K562 (cell line): ENCODE data around the gene COLEC12. TPM values are rescaled to one million over a fixed set of nuclear protein-coding genes. Genes with fewer than 3 reads are reported as not detected.

Experiments used
- ATAC-seq: fragments of 200-7000 bp; cut with Tn5 transposase; 3 replicates; pipeline ENCODE4 v1.9.1; 2020; ENCODE audit warnings: moderate library complexity
- BruUV-seq: library from RNA; stranded (reverse); fragments of 400-500 nt; replicated peaks from 2 replicates; lab custom pipeline; 2021; lab: Mats Ljungman, UMichigan
- CTCF ChIA-PET: fragments of 300-600 bp; formaldehyde crosslinking; extraction: SDS; loops from one replicate; lab custom pipeline; 2021; ENCODE audit warnings: low intra/inter-chr PET ratio; lab: Yijun Ruan, JAX
- POLR2A ChIA-PET: fragments of 300-600, 350-650 bp; sonication (Branson Sonifier 250); formaldehyde crosslinking; extraction: SDS; loops from one replicate; lab custom pipeline; 2021; ENCODE audit warnings: antibody characterized with exemption, inconsistent platforms; lab: Yijun Ruan, JAX
- DNase-seq, 4 experiments: peaks; one replicate each; pipeline versions ENCODE4 v3.0.0 to v3.0.0-alpha.2; 2011 to 2018; ENCODE audit warnings: low spot score in 3 of 4, mixed read lengths in 3 of 4; ENCODE audit errors: extremely low read depth in 1 of 4
- FAIRE-seq: peaks from 2 replicates; lab custom pipeline; 2011; peaks lifted over from hg19 to GRCh38; lab: Jason Lieb, UNC
- H2AFZ ChIP-seq: 2 replicates; pipeline ENCODE4 v1.6.0; 2011; ENCODE audit warnings: low read depth, low read length, control low read depth, inconsistent platforms
- H3K27ac ChIP-seq: fragments of 200-600 bp; 3 replicates; pipeline ENCODE4 v1.8.0; 2011; ENCODE audit warnings: low read depth, mild to moderate bottlenecking, control low read depth, inconsistent platforms, low read length, moderate library complexity, mixed read lengths; ENCODE audit errors: extremely low read depth
- H3K27me3 ChIP-seq, 2 experiments: fragments of 300-600 bp in 1 of 2; 2 replicates in 1 of 2; 3 replicates in 1 of 2; pipeline versions ENCODE4 v1.6.0 to v1.8.0; 2011; ENCODE audit warnings: inconsistent platforms in 2 of 2, low read length in 2 of 2, mild to moderate bottlenecking in 1 of 2, mixed read lengths in 1 of 2, moderate library complexity in 1 of 2; ENCODE audit not compliant: control insufficient read depth in 2 of 2, insufficient read depth in 2 of 2
- H3K36me3 ChIP-seq: fragments of 300-600 bp; 3 replicates; pipeline ENCODE4 v1.8.0; 2011; ENCODE audit warnings: mild to moderate bottlenecking, low read length, inconsistent platforms; ENCODE audit not compliant: control insufficient read depth, insufficient read depth
- H3K4me1 ChIP-seq, 2 experiments: fragments of 200-600 bp in 1 of 2; replicated peaks in 1 of 2; 2 replicates in 1 of 2; 3 replicates in 1 of 2; pipeline versions ENCODE4 v1.5.1 to v1.8.0; 2011; ENCODE audit warnings: inconsistent platforms in 2 of 2, low read length in 2 of 2, mild to moderate bottlenecking in 1 of 2, mixed read lengths in 1 of 2, moderate library complexity in 1 of 2; ENCODE audit not compliant: control insufficient read depth in 2 of 2, insufficient read depth in 2 of 2
- H3K4me2 ChIP-seq: 2 replicates; pipeline ENCODE4 v1.6.1; 2011; ENCODE audit warnings: low read length, control low read depth, inconsistent platforms, mixed read lengths; ENCODE audit not compliant: insufficient read depth
- H3K4me3 ChIP-seq: fragments of 200-600 bp; sonication (generic), shearing (Covaris generic); 2 replicates; pipeline ENCODE4 v1.5.1; 2016; ENCODE audit warnings: control low read depth, inconsistent platforms
- H3K79me2 ChIP-seq: fragments of 200-600 bp; 3 replicates; pipeline ENCODE4 v1.8.0; 2011; ENCODE audit warnings: low read length, inconsistent platforms; ENCODE audit not compliant: control insufficient read depth, insufficient read depth
- H3K9ac ChIP-seq, 2 experiments: 2 replicates each; pipeline versions ENCODE4 v1.6.0 to v1.6.1; 2011; ENCODE audit warnings: low read depth in 2 of 2, low read length in 2 of 2, control low read depth in 1 of 2, inconsistent platforms in 1 of 2, mild to moderate bottlenecking in 1 of 2, mixed read lengths in 1 of 2; ENCODE audit not compliant: insufficient read depth in 1 of 2
- H3K9me1 ChIP-seq: one replicate; pipeline ENCODE4 v1.6.0; 2011; ENCODE audit warnings: inconsistent platforms, mild to moderate bottlenecking, low read length, moderate library complexity; ENCODE audit not compliant: control insufficient read depth, insufficient read depth
- H3K9me3 ChIP-seq: replicated peaks from 2 replicates; pipeline ENCODE4 v1.5.1; 2011; ENCODE audit warnings: low read depth, low read length, inconsistent platforms; ENCODE audit not compliant: control insufficient read depth, insufficient read depth
- H4K20me1 ChIP-seq: replicated peaks from 2 replicates; pipeline ENCODE4 v1.6.1; 2011; ENCODE audit warnings: low read length, inconsistent platforms, mixed read lengths; ENCODE audit not compliant: control insufficient read depth, insufficient read depth
- BHLHE40 ChIP-seq: IDR thresholded peaks from 2 replicates; pipeline ENCODE4 v1.6.1; 2011; ENCODE audit warnings: low read length, improper control_type of control experiment
- CBFA2T2 ChIP-seq: fragments of 450-650 bp; conservative IDR thresholded peaks from 2 replicates; pipeline ENCODE4 v1.6.1; 2017; ENCODE audit warnings: mild to moderate bottlenecking
- GATAD2B ChIP-seq: fragments of 450-650 bp; IDR thresholded peaks from 2 replicates; pipeline ENCODE4 v1.6.1; 2017; ENCODE audit warnings: mild to moderate bottlenecking, borderline replicate concordance
- LEF1 ChIP-seq: fragments of 450-650 bp; IDR thresholded peaks from 2 replicates; pipeline ENCODE4 v1.6.1; 2016; ENCODE audit warnings: mild to moderate bottlenecking
- MCM7 ChIP-seq, 2 experiments: fragments of 450-650 bp; IDR thresholded peaks; 2 replicates each; pipeline ENCODE4 v1.6.1; 2016 to 2018
- RBM14 ChIP-seq: fragments of 200-400 bp; formaldehyde crosslinking; IDR thresholded peaks from 2 replicates; pipeline ENCODE4 v1.6.1; 2018; ENCODE audit warnings: low read depth, mild to moderate bottlenecking, low read length, moderate library complexity, borderline replicate concordance; ENCODE audit not compliant: insufficient read depth
- SMARCC2 ChIP-seq: fragments of 450-650 bp; IDR thresholded peaks from 2 replicates; pipeline ENCODE4 v1.6.1; 2017; ENCODE audit warnings: antibody characterized with exemption, moderate library complexity, mild to moderate bottlenecking, low read depth
- TAL1 ChIP-seq: fragments of 450-650 bp; IDR thresholded peaks from 2 replicates; pipeline ENCODE4 v1.6.1; 2016; ENCODE audit warnings: mild to moderate bottlenecking
- ZNF3 ChIP-seq: fragments of 250-450 bp; sonication (Bioruptor Pico); IDR thresholded peaks from 2 replicates; pipeline ENCODE4 v1.5.0; 2021; ENCODE audit warnings: mild to moderate bottlenecking, moderate library complexity
- ZNF41 ChIP-seq: fragments of 250-450 bp; sonication (Bioruptor Pico); conservative IDR thresholded peaks from 2 replicates; pipeline ENCODE4 v1.4.0; 2020; ENCODE audit warnings: mild to moderate bottlenecking
- ZNF589 ChIP-seq: fragments of 200-800 bp; sonication (Bioruptor generic); IDR thresholded peaks from 2 replicates; pipeline ENCODE4 v1.6.1; 2016; ENCODE audit warnings: low read depth, missing genetic modification characterization, missing compliant biosample characterization
- ZNF830 ChIP-seq: fragments of 250-450 bp; sonication (Bioruptor Pico); IDR thresholded peaks from 2 replicates; pipeline ENCODE4 v1.5.0; 2021; ENCODE audit warnings: mild to moderate bottlenecking
- WGBS: fragments of 100-300 bp; shearing (Covaris generic); methylation state at CpG from one replicate; pipeline ENCODE4 v1.1.6; 2016; ENCODE audit warnings: low coverage, mixed read lengths; ENCODE audit not compliant: insufficient coverage; ENCODE audit errors: missing lambda C conversion rate; 5-methylcytosine and 5-hydroxymethylcytosine counted together
- in situ Hi-C: fragments of 300-500 bp; cut with MboI; formaldehyde crosslinking; loops from 4 replicates; pipeline ENCODE4 v1.15.0; 2018; ENCODE audit warnings: inconsistent platforms, mixed read lengths
- intact Hi-C: fragments of 100-400 bp; cut with micrococcal nuclease; formaldehyde crosslinking; loops from 2 replicates; pipeline ENCODE4 v1.14.2; 2022
- polyA plus RNA-seq, 8 experiments: library from polyadenylated mRNA; depleted of rRNA in 4 of 8; stranded (reverse) in 5 of 8; unstranded in 3 of 8; fragments of >200 nt; fragmentation: Nextera tagmentation in 2 of 8; fragmentation: Illumina TruSeq in 1 of 8; extraction: Ambion mirVana in 2 of 8; extraction: Trizol in 1 of 8; gene quantifications; 2 replicates each; pipeline versions ENCODE4 v1.2.1 to v1.2.3, GENCODE V29; 2011 to 2014; ENCODE audit warnings: inconsistent platforms in 1 of 8, missing spikeins in 1 of 8
- total RNA-seq, 7 experiments: library from RNA; depleted of rRNA in 6 of 7; stranded (reverse); fragments of >200 nt in 6 of 7; fragmentation: Illumina TruSeq in 2 of 7; extraction: Trizol in 2 of 7; gene quantifications; 2 replicates each; pipeline versions ENCODE4 v1.2.1 to v1.2.3, GENCODE V29; 2011 to 2021; ENCODE audit warnings: low replicate concordance in 1 of 7
- TF ChIP-seq, protein P1 (sequence below): fragments of 250-450 bp; sonication (Bioruptor Pico); IDR thresholded peaks from 2 replicates; pipeline ENCODE4 v1.5.0; 2021; ENCODE audit warnings: mild to moderate bottlenecking, borderline replicate concordance
- TF ChIP-seq, protein P2 (sequence below): IDR thresholded peaks from 2 replicates; pipeline ENCODE4 v1.6.1; 2016; ENCODE audit warnings: missing genetic modification characterization, missing compliant biosample characterization
- TF ChIP-seq, protein P3 (sequence below), 2 experiments: fragments of 450-650 bp; IDR thresholded peaks; 2 replicates each; pipeline ENCODE4 v1.6.1; 2018; ENCODE audit warnings: mild to moderate bottlenecking in 2 of 2, low read depth in 1 of 2; ENCODE audit not compliant: partially characterized antibody in 2 of 2

Gene COLEC12
- total and polyA plus RNA-seq, 9 of the 15 experiments (the other 6 are each of a cell fraction or from before 2014, with no cell fraction given), result 0.04 TPM; not detected in 8

DNA sequence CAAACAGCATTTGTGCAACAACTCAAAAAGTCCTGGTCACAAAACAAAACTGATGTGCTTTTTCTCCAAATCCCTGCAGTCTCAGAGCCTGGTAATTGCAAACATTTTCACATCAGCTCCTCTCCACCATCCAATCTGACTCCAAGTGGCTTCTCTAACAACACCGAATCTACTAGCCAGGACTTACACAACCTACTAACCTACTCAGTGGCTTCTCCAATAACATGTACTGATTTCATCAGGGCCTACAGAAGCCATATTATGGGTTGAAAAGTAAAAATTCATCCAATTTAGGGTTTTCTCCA is 104.3 kb downstream of the COLEC12 start:
- Histone ChIP-seq H3K27ac (no peak overlapping the region), H3K27me3 (peaks cover 19 to 22% of the 10 kb centered on the region in 2 experiments; a peak in 4 of 5 replicates), H3K79me2 (no peaks in the 10 kb centered on the region), H3K4me1 (no peaks in the 10 kb centered on the region), H3K9me3 (no peaks in the 10 kb centered on the region), H3K9ac (no peak overlapping the region), H3K4me2 (no peak overlapping the region), H2AFZ (no peak overlapping the region), H3K36me3 (no peaks in the 10 kb centered on the region), H3K9me1 (no peaks in the 10 kb centered on the region), H3K4me3 (no peak overlapping the region), H4K20me1 (no peaks in the 10 kb centered on the region)
- DNase-seq (no peak), FAIRE-seq (no peak), ATAC-seq (no peak)
- intact Hi-C loops (no loop called here), in situ Hi-C loops (no loop called here)
- CTCF ChIA-PET, result no interaction called here
- no TSS peak for BruUV-seq
- 0% methylated on average over 1 of the region's 1 CpG for WGBS
- POLR2A ChIA-PET, result no interaction called here
- no peak for TF ChIP-seq LEF1
- TF ChIP-seq CBFA2T2, result no peak
- TF ChIP-seq RBM14, result no peak
- no peak for TF ChIP-seq ZNF589 (CRISPR knock-in tag)
- TF ChIP-seq, protein P1, sequence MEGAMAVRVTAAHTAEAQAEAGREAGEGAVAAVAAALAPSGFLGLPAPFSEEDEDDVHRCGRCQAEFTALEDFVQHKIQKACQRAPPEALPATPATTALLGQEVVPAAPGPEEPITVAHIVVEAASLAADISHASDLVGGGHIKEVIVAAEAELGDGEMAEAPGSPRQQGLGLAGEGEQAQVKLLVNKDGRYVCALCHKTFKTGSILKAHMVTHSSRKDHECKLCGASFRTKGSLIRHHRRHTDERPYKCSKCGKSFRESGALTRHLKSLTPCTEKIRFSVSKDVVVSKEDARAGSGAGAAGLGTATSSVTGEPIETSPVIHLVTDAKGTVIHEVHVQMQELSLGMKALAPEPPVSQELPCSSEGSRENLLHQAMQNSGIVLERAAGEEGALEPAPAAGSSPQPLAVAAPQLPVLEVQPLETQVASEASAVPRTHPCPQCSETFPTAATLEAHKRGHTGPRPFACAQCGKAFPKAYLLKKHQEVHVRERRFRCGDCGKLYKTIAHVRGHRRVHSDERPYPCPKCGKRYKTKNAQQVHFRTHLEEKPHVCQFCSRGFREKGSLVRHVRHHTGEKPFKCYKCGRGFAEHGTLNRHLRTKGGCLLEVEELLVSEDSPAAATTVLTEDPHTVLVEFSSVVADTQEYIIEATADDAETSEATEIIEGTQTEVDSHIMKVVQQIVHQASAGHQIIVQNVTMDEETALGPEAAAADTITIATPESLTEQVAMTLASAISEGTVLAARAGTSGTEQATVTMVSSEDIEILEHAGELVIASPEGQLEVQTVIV (CRISPR knock-in tag), result no peak
- no peak for TF ChIP-seq ZNF830
- TF ChIP-seq, protein P2, sequence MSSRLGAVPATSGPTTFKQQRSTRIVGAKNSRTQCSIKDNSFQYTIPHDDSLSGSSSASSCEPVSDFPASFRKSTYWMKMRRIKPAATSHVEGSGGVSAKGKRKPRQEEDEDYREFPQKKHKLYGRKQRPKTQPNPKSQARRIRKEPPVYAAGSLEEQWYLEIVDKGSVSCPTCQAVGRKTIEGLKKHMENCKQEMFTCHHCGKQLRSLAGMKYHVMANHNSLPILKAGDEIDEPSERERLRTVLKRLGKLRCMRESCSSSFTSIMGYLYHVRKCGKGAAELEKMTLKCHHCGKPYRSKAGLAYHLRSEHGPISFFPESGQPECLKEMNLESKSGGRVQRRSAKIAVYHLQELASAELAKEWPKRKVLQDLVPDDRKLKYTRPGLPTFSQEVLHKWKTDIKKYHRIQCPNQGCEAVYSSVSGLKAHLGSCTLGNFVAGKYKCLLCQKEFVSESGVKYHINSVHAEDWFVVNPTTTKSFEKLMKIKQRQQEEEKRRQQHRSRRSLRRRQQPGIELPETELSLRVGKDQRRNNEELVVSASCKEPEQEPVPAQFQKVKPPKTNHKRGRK (tag), result no peak
- no peak for TF ChIP-seq MCM7 (IDR thresholded peaks at IDR 0.05)
- no peak for TF ChIP-seq TAL1
- TF ChIP-seq ZNF41 (CRISPR knock-in tag), result no peak
- no peak for TF ChIP-seq GATAD2B
- no peak for TF ChIP-seq SMARCC2
- TF ChIP-seq, protein P3, sequence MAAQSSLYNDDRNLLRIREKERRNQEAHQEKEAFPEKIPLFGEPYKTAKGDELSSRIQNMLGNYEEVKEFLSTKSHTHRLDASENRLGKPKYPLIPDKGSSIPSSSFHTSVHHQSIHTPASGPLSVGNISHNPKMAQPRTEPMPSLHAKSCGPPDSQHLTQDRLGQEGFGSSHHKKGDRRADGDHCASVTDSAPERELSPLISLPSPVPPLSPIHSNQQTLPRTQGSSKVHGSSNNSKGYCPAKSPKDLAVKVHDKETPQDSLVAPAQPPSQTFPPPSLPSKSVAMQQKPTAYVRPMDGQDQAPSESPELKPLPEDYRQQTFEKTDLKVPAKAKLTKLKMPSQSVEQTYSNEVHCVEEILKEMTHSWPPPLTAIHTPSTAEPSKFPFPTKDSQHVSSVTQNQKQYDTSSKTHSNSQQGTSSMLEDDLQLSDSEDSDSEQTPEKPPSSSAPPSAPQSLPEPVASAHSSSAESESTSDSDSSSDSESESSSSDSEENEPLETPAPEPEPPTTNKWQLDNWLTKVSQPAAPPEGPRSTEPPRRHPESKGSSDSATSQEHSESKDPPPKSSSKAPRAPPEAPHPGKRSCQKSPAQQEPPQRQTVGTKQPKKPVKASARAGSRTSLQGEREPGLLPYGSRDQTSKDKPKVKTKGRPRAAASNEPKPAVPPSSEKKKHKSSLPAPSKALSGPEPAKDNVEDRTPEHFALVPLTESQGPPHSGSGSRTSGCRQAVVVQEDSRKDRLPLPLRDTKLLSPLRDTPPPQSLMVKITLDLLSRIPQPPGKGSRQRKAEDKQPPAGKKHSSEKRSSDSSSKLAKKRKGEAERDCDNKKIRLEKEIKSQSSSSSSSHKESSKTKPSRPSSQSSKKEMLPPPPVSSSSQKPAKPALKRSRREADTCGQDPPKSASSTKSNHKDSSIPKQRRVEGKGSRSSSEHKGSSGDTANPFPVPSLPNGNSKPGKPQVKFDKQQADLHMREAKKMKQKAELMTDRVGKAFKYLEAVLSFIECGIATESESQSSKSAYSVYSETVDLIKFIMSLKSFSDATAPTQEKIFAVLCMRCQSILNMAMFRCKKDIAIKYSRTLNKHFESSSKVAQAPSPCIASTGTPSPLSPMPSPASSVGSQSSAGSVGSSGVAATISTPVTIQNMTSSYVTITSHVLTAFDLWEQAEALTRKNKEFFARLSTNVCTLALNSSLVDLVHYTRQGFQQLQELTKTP (IDR thresholded peaks at IDR 0.05; ENCODE audit: low read depth in 1 of 2, partially characterized antibody in 2 of 2), result no peak
- no peak for TF ChIP-seq BHLHE40
- TF ChIP-seq ZNF3 (CRISPR knock-in tag), result no peak
